GM18526 (cell line): ENCODE measurements around the gene COG1.

Experiments used
- POLR2A ChIP-seq: IDR thresholded peaks from 3 replicates; pipeline ENCODE4 v1.6.1; 2011; ENCODE audit not compliant: insufficient read length; ENCODE audit errors: extremely low read depth

COG1 gene

DNA sequence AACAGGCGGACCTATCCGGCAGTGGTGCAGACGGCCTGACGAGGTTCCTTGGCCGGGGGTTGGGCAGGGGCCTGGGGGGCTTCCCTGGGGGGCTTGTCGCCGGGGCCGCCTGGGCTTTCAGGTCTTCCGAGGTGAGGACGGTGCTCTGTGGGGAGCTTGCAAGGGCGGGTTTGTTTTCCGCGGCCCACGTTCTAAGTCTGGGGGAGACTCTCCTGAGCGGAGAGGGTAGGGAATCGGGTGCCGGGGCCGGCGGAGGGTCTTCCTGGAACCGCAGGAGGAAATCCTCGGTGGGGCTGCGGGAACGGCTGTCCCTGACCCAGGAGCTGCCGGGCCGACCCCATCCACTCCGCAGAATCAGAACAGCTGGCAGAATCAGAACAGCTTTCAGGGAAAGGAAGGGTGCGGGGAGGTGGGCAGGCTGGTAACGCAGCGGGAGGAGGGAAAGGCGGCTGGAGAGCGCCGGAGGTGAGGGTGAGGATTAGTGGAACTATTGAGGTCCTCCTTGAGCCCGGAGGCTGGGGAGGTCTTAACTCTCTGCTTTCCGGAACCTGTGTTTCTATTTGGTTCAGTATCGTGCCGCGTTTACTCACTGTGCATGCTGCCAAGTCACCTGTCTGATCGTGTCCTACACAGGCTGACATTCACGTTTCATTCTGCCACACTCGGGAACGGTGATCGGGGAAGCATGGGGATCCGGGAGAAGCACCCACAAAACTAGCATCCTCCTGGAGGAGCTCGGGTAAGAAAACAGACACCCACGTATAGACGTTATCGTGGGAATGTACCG is 39.9 kb downstream of the COG1 start:
- no peak for TF ChIP-seq POLR2A

DNA sequence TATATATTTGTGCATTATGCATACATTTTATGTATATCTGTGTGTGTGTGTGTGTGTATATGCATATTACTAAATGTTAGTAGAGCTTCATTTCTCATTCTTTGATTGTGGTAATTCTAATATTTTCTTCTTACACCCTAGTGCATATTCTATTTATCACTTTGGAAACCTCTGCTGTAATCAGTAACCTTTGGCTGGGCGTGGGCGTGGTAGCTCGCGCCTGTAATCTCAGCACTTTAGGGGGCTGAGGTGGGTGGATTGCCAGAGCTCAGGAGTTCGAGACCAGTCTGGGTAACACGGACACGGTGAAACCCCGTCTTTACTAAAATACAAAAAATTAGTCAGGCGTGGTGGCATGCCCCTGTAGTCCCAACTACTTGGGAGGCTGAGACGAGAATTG is 41.9 kb downstream of the COG1 start:
- TF ChIP-seq POLR2A: no peak

DNA sequence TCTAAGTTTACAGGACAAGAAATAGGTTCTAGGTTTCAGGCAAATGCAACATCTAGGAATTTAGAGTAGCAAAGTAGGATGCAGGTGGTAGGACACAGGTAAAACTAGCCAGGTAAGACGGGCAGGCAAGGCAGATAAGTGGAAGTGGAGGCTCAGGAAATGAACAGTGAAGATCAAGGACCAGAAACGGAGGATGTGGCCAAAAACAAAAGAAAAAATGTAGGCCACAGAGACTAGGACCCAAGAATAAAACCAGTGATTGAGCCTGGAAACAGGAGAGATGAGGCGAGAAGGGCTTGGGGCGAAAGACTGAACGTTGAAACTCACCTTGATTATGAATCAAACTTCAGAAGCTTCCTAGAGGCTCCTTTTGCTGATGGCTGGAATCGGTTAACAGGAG is 44.9 kb downstream of the COG1 start:
- TF ChIP-seq POLR2A: no peak

DNA sequence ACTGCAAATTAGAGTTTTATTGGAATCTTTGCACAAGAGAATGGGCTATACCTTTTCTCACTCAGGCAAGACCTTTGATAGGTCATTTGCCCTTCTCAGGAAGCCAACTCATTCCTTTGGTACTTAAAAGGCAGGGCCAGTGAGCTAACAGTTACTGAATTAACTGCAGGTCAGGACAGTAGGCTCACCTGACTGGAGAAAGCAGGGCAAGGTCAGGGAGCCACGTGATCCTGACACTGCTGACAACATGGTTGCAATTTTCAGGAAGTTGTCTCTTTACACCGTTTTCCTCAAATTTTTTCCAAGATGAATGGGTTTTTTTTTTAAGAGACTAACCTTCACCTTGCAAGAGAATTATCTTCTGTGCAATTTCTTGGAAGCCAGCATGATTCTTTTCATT is 47.7 kb downstream of the COG1 start:
- no peak for TF ChIP-seq POLR2A

DNA sequence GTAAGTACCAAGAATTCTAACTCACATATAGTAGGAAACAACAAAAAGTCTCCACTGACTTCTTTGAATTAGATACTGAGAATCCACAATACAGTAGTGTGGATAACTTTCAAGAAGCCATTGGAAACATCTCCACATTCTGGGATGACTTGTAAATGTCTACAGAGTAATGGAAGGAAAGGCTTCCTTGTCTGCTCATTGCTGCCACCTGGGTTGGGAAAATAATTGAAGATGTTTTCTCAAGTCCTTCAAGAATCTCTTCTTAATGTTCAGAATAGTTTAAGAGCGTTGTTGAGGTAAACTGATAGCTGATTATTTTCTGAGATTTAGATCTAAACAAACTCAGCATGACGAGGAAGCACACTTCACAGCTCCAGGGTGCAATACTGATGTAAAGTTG is 54.9 kb downstream of the COG1 start:
- TF ChIP-seq POLR2A: no peak

DNA sequence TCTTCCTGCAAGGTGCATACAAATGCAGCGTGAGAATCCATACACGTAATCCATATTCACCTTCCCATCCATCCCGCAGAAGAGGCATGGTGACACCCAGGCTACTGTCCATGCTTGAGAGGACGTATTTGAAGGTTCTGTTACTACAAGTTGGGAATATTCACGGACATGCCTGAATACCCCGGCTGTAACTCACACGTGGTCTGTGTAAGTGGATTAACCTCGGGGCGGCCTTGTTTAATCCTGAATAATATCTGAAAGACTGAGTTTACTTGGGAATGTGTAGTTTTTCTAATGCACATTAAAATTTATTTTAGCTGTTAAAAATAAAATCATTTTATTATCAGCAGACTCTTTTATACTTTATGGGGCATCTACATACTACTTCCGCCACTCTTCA is 55.7 kb downstream of the COG1 start:
- no peak for TF ChIP-seq POLR2A

DNA sequence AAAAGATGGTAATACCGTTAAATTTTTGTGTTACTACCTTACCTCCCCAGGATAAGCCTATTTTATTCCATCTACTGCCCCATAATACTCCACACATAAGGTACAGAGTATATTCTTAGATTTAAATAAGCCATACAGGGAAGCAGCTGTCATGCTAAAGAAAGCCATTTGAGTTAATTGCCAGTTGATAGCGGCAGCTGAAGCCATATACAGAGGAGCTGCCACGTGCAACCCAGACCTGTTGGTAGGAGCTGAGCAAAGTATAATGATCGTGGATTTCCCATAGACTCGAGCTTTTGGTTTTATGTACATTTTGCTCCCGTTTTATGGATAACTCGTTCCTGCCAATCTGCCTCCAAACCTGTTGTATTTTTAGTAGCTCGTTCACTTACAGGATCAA is 56.8 kb downstream of the COG1 start:
- TF ChIP-seq POLR2A: no peak

DNA sequence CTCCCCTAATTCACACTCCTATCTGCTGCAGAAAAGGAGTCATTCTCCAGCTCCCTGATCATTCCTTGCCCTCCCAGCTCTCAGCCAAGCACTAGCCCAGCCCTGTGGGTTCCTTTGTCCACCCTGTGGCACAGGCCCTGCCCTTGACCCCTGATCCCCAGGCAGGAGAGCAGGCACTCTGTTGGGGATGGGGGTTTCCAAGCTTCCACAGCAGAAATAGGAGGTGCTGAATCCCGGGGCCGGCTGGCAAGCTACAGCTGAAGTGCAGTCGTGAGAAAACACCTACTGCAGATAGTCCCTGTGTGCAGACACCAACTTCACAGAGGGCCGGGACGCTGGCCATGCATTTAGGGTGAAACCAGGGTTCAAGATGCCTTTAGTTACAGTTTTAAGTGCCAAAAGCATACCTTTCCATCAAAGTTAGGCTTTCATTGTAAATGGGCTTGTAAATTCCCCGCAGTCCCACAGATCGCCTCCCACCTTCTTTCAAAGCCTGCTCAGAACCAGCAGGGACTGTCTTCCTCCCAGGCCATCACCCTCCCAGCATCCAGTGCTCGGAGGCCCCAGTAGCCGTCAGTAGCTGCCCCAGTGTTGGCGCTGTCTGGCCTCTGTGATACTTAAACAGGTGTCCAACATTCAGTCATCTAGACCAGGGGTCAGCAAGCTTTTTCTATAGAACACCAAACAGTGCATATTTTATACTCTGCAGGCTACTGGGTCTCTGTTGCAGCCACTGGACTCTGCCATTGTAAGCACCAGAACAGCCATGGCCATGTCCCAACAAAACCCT is 58.2 kb downstream of the COG1 start:
- TF ChIP-seq POLR2A: no peak

DNA sequence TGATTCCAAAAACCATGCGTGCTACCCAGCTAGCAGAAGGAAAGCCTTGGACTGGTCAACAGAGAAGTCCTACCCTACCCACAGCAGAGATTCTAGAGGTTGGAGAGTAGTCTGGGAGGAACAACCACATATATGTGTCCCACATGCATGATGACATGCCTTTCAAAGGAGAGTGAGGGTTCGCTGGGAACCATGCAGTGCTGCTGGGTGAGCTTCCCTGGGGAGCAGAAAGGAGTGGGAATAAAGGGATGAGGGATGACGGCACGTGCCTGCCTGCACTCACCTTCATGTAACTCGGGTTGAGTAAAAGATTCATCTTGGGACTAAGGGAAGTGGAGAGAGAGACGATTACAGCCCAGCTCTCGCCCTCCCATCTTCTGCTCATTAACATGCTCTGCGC is 59.0 kb downstream of the COG1 start:
- no peak for TF ChIP-seq POLR2A

DNA sequence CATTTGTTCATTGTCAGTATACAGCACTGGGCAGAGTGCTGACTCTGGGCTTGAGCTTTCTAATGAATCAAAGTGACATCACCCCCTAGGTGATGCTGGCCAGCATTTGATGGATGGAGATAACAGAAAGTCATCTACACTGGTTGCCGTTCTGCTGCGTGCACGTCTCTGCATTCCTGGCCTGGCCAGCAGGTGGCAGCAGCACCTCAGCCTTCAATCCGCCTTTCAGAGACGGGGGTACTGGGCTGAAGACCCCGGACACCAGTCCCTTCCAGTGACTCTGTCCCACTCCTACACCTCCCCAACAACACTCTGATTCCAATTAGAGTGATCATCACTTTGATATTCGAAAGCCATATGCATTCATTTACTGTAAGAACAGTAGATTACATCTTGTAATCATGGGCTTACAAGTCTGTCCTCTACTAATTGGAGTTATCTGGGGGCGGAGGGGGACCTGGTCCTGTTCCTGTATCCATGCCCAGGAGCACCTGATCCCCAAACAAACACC is 62.9 kb downstream of the COG1 start:
- TF ChIP-seq POLR2A: no peak

DNA sequence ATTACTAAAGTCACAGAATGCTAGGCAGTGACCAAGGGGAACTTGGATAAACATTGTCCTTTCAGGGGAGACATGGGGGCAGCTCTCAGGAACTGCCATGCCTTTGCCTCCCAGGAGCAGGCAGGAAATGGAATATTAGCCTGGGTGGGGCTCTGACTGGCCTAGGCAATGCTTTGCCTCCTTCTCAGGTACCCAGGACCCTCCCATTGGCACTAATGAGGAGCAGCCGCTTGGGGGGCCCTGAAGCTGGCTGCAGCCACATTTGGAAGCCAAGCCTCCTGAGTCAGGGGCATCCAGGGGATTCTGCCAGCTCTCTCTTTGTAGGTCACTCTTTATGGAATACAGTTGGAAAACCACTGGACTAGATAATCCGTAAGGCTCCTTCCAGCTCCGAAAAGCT is 63.4 kb downstream of the COG1 start:
- no peak for TF ChIP-seq POLR2A

DNA sequence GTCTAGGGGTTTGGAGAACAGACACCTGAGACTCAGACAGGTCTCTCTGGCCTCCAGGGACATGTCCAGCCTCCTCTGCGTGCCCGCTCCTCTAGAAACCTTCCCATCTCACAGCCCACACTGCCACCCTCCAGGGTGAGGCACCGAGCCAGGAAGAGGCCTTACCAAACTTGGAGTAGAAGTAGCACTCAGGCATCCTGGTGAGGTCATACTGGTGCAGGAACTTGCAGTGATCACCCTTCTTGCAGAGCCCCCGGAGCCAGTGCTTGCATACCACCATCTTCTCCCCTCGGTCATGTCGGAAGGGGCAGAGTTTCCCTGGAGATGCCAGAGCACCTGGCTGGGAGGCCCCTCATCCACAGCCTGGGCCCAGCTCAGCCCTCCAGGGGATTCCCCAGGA is 64.7 kb downstream of the COG1 start:
- TF ChIP-seq POLR2A: no peak
